MCF 10A (cell line): ENCODE results near the gene SPON1. TPM values are rescaled to one million over a fixed set of nuclear protein-coding genes. Genes with fewer than 3 reads are reported as not detected.

Experiments used
- BruUV-seq: library from RNA; stranded (reverse); fragments of 400-500 nt; replicated peaks from 2 replicates; lab custom pipeline; 2021; lab: Mats Ljungman, UMichigan
- CTCF ChIA-PET: fragments of 300-600 bp; sonication (Branson Sonifier 250); formaldehyde crosslinking; extraction: SDS; loops from one replicate; lab custom pipeline; 2021; ENCODE audit warnings: antibody characterized with exemption, inconsistent platforms; lab: Yijun Ruan, JAX
- POLR2A ChIA-PET: fragments of 300-600, 350-650 bp; sonication (Branson Sonifier 250); formaldehyde crosslinking; extraction: SDS; loops from one replicate; lab custom pipeline; 2020; ENCODE audit warnings: antibody characterized with exemption, inconsistent platforms; lab: Yijun Ruan, JAX
- DNase-seq: peaks from one replicate; pipeline ENCODE4 v3.0.0-alpha.2; 2018; ENCODE audit not compliant: unreplicated experiment
- H3K27ac Mint-ChIP-seq: one replicate; pipeline ENCODE4 v1.8.0; 2022; ENCODE audit warnings: mild to moderate bottlenecking, low read depth, mixed read lengths; ENCODE audit not compliant: unreplicated experiment
- H3K27me3 Mint-ChIP-seq: one replicate; pipeline ENCODE4 v1.8.0; 2022; ENCODE audit warnings: mixed read lengths; ENCODE audit not compliant: insufficient read depth, unreplicated experiment
- H3K36me3 Mint-ChIP-seq: one replicate; pipeline ENCODE4 v1.8.0; 2022; ENCODE audit warnings: mild to moderate bottlenecking, moderate library complexity, mixed read lengths; ENCODE audit not compliant: insufficient read depth, unreplicated experiment
- H3K4me1 Mint-ChIP-seq: one replicate; pipeline ENCODE4 v1.8.0; 2022; ENCODE audit warnings: mixed read lengths; ENCODE audit not compliant: insufficient read depth, unreplicated experiment
- H3K4me3 Mint-ChIP-seq: one replicate; pipeline ENCODE4 v1.8.0; 2022; ENCODE audit warnings: mild to moderate bottlenecking, moderate library complexity, mixed read lengths; ENCODE audit not compliant: unreplicated experiment
- H3K9me3 Mint-ChIP-seq: one replicate; pipeline ENCODE4 v1.8.0; 2022; ENCODE audit warnings: mixed read lengths; ENCODE audit not compliant: unreplicated experiment
- intact Hi-C: fragments of 100-400 bp; cut with micrococcal nuclease; formaldehyde crosslinking; loops from 2 replicates; pipeline ENCODE4 v1.14.1; 2022
- total RNA-seq: library from RNA; stranded (reverse); gene quantifications from 2 replicates; pipeline ENCODE4 v1.2.3, GENCODE V29; 2022
- TF ChIP-seq, protein P1 (sequence below): fragments of 200-600 bp; IDR thresholded peaks from one replicate; pipeline ENCODE4 v1.8.0; 2022; ENCODE audit warnings: antibody characterized with exemption, mild to moderate bottlenecking; ENCODE audit not compliant: unreplicated experiment

SPON1 gene
- total RNA-seq, 1 experiment from 2014 or later: not detected

DNA sequence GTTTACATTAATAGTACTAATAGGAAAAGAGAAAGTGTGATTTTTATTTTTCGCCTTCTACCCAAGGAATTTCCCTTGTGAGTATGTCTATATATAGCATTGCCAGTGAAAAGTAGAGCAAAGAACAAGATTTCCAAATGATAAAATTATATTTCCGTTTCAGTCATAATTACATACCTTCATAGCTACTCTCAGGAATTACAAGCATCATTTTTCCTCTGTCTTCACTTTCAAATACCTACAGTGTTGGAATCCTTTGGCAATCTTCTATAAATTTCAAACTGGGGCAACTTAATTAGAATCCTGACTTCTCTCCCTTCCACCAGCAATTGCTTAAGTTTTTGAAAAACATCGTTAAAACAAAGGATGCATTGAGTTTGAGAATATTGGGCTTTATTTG, 35.5 kb upstream of the SPON1 start:
- CTCF ChIA-PET: interaction anchor here (0.8 to 2.3 kb wide), 5 partner anchors 9 to 154 kb away, joined by 3 to 7 read pairs (median 3); no protein-coding TSS in a partner anchor
- Mint-ChIP-seq H3K4me1 (peaks cover 22% of the 10 kb centered on the region), H3K27ac (no peak overlapping the region), H3K27me3 (no peaks in the 10 kb centered on the region), H3K4me3 (no peak overlapping the region), H3K9me3 (no peaks in the 10 kb centered on the region), H3K36me3 (no peaks in the 10 kb centered on the region)
- BruUV-seq: no TSS peak
- TF ChIP-seq, protein P1, sequence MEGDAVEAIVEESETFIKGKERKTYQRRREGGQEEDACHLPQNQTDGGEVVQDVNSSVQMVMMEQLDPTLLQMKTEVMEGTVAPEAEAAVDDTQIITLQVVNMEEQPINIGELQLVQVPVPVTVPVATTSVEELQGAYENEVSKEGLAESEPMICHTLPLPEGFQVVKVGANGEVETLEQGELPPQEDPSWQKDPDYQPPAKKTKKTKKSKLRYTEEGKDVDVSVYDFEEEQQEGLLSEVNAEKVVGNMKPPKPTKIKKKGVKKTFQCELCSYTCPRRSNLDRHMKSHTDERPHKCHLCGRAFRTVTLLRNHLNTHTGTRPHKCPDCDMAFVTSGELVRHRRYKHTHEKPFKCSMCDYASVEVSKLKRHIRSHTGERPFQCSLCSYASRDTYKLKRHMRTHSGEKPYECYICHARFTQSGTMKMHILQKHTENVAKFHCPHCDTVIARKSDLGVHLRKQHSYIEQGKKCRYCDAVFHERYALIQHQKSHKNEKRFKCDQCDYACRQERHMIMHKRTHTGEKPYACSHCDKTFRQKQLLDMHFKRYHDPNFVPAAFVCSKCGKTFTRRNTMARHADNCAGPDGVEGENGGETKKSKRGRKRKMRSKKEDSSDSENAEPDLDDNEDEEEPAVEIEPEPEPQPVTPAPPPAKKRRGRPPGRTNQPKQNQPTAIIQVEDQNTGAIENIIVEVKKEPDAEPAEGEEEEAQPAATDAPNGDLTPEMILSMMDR: no peak
- no peak for DNase-seq
- POLR2A ChIA-PET: no interaction called here
- intact Hi-C loops: no loop called here

DNA sequence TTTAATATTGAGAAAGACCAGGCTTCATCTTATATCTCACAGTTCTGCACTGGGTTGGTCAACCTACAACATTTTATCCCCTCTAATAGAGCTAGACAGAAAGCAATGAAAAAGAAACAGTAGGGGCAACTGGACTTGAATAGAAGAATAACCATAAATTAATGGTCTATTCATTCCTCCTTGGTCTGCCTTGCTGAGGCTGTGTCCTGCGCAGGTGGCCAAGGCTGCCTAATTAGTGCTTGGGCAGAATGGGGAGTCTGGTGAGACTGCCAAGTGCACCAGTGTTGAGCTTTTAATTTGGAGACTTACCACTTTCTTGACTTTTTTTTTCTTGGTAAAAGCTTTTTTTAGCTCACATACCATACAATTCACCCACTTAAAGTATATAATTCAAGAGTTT, 35.0 kb upstream of the SPON1 start:
- Mint-ChIP-seq H3K27ac (no peak overlapping the region), H3K4me3 (no peak overlapping the region), H3K4me1 (peaks cover 22% of the 10 kb centered on the region), H3K27me3 (no peaks in the 10 kb centered on the region), H3K9me3 (no peaks in the 10 kb centered on the region), H3K36me3 (no peaks in the 10 kb centered on the region)
- DNase-seq: no peak
- TF ChIP-seq, protein P1: no peak
- CTCF ChIA-PET: interaction anchor here (0.8 to 1.2 kb wide), 2 partner anchors 9 to 24 kb away, joined by 3 read pairs; no protein-coding TSS in a partner anchor
- intact Hi-C loops: no loop called here
- POLR2A ChIA-PET: no interaction called here
- no TSS peak for BruUV-seq

DNA sequence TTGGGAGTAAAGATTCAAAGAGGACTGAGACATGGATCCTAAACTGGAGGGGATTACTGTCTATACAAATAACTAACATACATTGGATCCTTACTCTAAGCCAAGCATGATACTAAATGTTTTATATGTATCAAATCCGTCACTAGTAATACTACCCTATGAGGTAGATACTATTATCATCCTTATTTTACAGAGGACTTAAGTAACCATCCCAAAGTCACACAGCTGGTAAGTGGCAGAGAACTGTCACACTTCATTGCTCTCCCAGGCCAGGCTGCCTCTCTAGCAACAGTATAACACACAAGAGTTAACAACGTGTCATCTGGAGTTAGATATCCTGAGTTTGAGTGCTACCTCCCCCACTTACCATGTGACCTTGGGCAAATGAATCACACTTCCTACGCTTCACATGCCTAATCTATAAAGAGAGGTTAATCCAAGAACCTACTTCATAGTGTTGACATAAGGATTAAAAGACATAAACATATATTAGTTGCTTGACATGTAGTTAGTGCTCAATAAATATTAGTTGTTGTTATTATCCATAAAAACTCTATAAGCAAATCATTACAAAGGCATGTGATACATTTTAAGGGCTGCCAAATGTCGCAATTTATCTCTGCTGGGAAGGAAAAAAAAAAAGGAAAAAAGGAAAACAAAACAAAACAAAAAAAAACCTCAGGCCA, 33.8 kb upstream of the SPON1 start:
- Mint-ChIP-seq H3K36me3 (no peaks in the 10 kb centered on the region), H3K27ac (peak overlapping the region; percentile 67), H3K27me3 (no peaks in the 10 kb centered on the region), H3K9me3 (no peaks in the 10 kb centered on the region), H3K4me1 (peaks cover 20% of the 10 kb centered on the region), H3K4me3 (no peak overlapping the region)
- peak; percentile 69 for DNase-seq
- POLR2A ChIA-PET: interaction anchor here (0.7 kb wide), 1 partner anchor 1775 kb away, joined by 3 read pairs; no protein-coding TSS in a partner anchor
- BruUV-seq: no TSS peak
- TF ChIP-seq, protein P1: no peak
- intact Hi-C loops: no loop called here
- CTCF ChIA-PET: no interaction called here

DNA sequence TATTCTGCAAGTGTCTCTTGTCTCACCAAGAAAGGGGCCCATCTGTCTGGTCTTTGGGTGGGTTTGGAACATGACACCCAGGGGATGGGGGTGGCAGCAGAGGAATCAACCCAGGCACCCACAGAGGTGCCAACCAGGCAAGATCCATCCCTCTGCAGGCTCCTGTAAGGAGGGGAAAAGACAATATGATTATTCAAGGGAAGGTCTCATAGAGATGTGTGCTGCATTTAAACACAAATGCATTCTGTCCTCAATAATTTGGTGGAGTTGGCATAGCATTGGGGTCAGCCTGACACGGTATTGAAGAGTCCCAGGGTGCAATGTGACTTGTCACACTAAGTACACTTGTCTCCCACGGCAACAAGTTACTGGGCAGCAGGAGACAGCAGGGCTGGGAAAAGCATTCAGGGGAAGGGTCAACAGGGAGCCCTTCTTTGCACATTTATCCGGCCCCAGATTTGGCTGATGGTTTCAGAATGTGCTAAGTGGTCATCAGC, 33.1 kb upstream of the SPON1 start:
- peak overlapping the region; percentile 67 for H3K27ac Mint-ChIP-seq
- TF ChIP-seq, protein P1: no peak
- BruUV-seq: no TSS peak
- ChIA-PET POLR2A (interaction anchor here (0.7 kb wide), 1 partner anchor 1775 kb away, joined by 3 read pairs; no protein-coding TSS in a partner anchor), CTCF (interaction anchor here (0.7 kb wide), 1 partner anchor 273 kb away, joined by 4 read pairs; no protein-coding TSS in a partner anchor)
- peaks cover 16% of the 10 kb centered on the region for H3K4me1 Mint-ChIP-seq
- intact Hi-C loops: no loop called here
- no peak overlapping the region for H3K4me3 Mint-ChIP-seq
- H3K9me3 Mint-ChIP-seq: no peaks in the 10 kb centered on the region
- no peak for DNase-seq
- H3K27me3 Mint-ChIP-seq: no peaks in the 10 kb centered on the region
- H3K36me3 Mint-ChIP-seq: no peaks in the 10 kb centered on the region
